Activated CD4-positive, alpha-beta T cell treated with anti-CD3 and anti-CD28 coated beads, Interleukin-2, amount 50 U/mL, for 4 hours (primary cell): ENCODE results near the gene SPDYC.
A peak's percentile ranks its signal among the peaks of the same experiment; 100 is the strongest.
"Not testable (repeated sequence)": the region's sequence is repeated elsewhere in the genome, so short reads cannot be mapped to it uniquely, and the experiment has no call there.

ENCODE experiments used
- DNase-seq, 2 experiments: peaks; one replicate each; pipeline ENCODE4 v3.0.0-alpha.2; 2020

SPDYC gene

DNA sequence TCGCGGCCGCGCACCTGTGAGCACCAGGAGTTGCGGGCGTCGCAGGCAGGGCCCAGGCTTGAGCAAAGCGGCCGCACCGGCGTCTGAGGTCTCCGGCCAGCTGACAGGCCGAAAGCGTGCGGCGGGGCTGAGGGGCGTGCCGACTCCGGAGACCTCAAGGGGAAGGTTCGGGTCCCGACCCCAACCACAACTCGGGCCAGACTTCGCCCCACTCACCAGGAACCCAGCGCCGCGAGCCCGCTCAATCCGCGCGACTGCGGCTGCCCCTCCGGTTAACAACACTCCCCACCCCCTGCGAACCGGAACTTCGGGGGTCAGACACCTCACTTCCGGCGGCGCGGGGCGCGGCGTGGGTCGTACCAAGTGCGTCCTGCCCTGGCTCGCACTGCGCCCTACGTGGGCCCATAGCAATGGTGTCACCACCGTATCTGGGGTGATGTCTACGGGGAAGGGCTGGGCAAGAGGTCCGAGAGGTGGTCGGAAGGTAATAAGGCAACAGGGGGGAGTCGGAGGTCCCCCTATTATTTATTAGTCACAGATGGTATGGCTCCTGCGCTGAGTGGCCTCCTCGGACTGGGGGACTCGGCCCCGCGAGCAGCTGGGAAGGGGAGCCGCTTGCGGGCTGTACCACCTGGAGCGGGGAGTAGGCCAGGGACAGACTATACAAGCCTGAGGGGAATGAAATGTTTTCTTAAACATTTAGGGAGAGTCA is 35.6 kb upstream of the SPDYC start, which contains the start of gene SYVN1:
Gene SYVN1, minus strand, starts transcription at position 280 of the 712 bp plus-strand sequence. CDS start 918 bp downstream, outside the sequence.
- DNase-seq, result peak; percentile 87 to 89

DNA sequence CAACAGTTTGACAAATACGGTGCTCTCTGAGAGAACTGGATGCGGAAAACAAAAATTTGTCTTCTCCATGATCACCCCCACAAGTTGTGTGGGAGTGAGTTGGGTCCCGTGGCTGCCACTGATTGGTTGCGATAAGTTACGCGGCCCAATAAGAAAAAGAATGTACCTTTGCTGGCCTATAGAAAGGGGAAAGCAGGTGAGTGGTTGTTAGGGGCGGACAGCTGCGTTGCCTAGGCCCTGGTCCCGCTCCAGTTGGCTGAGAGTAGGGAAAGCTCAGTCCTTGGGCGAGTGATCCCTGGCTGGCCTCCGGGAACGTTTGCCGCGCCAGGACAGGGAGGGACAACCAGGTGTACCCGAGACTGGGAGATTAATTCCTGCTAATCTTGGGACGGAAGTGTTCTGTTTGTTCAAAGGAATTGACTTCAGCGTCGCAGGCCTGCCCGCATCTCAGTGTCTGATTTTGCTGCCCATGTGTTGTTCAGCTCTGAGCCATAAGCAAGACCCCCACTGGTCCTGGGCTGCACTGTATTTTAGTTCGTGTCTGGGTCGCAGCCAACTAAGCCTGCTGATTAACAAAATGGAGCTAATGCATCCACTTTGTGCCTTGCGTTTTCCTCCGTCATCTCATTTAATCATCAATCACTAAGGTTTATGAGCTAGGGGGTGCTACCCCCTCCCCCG is 34.9 kb upstream of the SPDYC start:
- peak; percentile 77 to 81 for DNase-seq

GRCh38 chr11:65135633-65136145 is 34.3 kb upstream of the SPDYC start:
- no peak for DNase-seq

GRCh38 chr11:65136515-65137096 is 33.4 kb upstream of the SPDYC start:
- DNase-seq, result no peak

GRCh38 chr11:65141896-65142494 is 28.0 kb upstream of the SPDYC start:
- no peak for DNase-seq

- no peak for DNase-seq
Measured at GRCh38 chr11:65147352-65148075, 22.5 kb upstream of the SPDYC start.

GRCh38 chr11:65148657-65149056 is 21.4 kb upstream of the SPDYC start:
- no peak for DNase-seq

- DNase-seq, result not testable (repeated sequence)
Measured at GRCh38 chr11:65150131-65150508, 19.9 kb upstream of the SPDYC start.

GRCh38 chr11:65150509-65151299 is 19.3 kb upstream of the SPDYC start:
- DNase-seq, result no peak

- DNase-seq, result no peak
Measured at GRCh38 chr11:65151331-65151899, 18.6 kb upstream of the SPDYC start.

DNA sequence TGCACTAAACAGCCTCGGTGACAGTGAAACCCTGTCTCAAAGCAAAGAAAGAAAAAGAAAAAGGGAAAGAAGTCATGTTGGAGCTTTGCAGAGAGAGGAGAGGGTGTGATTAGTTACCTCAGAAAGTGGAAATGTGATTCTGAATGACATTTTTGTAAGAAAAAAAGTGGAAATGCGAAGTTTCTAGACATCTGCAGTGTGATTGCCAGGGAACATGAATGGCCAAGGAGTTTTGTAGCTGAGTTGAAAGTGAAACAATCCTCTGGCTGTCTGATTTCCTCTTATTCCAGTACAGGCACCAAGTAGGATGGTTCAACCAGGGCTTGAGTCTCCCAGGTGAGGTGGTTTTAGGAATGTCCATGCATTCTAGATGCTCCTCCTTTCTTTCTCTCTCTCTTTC is 17.9 kb upstream of the SPDYC start:
- DNase-seq, result no peak

GRCh38 chr11:65156256-65156655 is 13.8 kb upstream of the SPDYC start:
- no peak for DNase-seq

GRCh38 chr11:65156926-65157325 is 13.1 kb upstream of the SPDYC start:
- DNase-seq, result no peak

DNA sequence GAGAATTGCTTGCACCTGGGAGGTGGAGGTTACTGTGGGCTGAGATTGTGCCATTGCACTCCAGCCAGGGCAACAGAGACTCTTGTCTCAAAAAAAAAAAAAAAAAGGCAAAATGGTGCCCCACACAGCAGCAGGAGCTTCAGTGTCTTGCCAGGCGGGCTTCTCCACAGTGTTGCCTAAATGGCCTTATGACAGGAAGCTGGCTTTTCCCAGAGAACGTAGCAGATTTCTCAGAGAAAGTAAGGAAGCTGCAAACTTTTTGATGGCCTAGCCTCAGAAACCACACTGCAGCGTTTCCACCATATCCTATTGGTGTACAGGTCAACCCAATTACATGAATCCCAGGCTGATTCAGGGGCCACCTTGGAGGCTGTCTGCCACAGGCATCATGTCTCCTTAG is 12.7 kb upstream of the SPDYC start:
- no peak for DNase-seq

DNA sequence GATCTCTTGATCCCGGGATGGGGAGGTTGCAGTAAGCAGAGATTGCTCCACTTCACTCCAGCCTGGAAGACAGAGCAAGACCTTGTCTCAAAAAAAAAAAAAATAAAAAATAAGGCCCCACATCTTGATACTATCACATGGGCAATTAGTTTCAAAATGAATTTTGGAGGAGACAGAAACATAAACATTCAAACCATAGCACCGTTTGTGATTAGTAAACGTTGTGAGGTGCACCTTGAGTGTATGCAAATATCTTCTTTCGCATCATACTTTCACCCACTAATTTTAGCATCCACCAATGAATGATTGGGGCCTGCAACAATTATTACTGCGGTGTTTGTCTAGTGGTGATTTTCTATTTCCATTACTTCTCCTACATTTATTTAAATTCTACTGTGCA is 11.0 kb upstream of the SPDYC start:
- DNase-seq, result no peak

GRCh38 chr11:65160643-65161042 is 9.4 kb upstream of the SPDYC start:
- no peak for DNase-seq

DNA sequence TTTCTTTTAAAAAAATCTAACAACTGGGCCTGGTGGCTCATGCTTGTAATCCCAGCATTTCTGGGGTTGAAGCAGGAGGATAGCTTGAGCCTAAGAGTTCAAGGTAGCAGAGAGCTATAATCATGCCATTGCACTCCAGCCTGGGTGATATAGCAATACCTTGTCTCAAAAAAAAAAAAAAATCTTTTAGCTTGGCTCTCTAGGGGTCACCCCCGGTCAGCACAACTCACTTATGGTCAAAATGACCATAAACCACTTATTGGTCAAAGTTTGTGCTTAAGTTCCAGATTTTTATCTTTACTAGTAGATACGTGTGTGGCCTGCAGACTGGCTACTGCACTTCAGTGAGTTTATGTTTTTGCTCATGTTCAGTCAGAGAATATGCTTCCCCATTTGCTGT is 6.3 kb upstream of the SPDYC start:
- DNase-seq, result no peak

- no peak for DNase-seq
Measured at GRCh38 chr11:65165410-65166317, 4.4 kb upstream of the SPDYC start.

- DNase-seq, result no peak
Measured at GRCh38 chr11:65166893-65167292, 3.1 kb upstream of the SPDYC start.

DNA sequence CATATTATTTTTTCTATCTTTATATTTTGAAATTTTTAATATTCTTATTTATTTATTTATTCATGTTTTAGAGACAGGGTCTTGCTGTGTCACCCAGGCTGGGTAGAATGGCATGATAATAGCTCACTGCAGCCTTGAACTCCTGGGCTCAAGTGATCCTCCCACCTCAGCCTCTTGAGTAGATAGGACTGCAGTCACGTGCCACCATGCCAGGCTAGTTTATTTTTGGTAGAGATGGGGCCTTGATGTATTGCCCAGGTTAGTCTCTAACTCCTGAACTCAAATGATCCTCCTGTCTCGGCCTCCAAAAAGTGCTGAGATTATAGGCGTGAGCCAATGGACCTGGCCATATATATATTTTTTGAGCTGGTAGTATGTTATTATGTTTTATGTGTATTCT is 2.4 kb upstream of the SPDYC start:
- no peak for DNase-seq
